ENCODE results near the gene ALS2. TPM values are rescaled to one million over a fixed set of nuclear protein-coding genes. Genes with fewer than 3 reads are reported as not detected.

The ALS2 gene
- total RNA-seq, 1 donor from 2014 or later = 37.0 TPM

- Mint-ChIP-seq H3K4me1 (peaks cover 4% of the 10 kb centered on the region), H3K36me3 (ENCODE audit: low read depth) (no peaks in the 10 kb centered on the region), H3K27me3 (ENCODE audit: low read depth) (peaks cover 9% of the 10 kb centered on the region), H3K9me3 (no peaks in the 10 kb centered on the region), H3K4me3 (no peak overlapping the region), H3K27ac (ENCODE audit: unreplicated experiment) (no peak overlapping the region)
- no peak for DNase-seq (ENCODE audit: low read depth, low spot score)
- TF ChIP-seq, protein P1, sequence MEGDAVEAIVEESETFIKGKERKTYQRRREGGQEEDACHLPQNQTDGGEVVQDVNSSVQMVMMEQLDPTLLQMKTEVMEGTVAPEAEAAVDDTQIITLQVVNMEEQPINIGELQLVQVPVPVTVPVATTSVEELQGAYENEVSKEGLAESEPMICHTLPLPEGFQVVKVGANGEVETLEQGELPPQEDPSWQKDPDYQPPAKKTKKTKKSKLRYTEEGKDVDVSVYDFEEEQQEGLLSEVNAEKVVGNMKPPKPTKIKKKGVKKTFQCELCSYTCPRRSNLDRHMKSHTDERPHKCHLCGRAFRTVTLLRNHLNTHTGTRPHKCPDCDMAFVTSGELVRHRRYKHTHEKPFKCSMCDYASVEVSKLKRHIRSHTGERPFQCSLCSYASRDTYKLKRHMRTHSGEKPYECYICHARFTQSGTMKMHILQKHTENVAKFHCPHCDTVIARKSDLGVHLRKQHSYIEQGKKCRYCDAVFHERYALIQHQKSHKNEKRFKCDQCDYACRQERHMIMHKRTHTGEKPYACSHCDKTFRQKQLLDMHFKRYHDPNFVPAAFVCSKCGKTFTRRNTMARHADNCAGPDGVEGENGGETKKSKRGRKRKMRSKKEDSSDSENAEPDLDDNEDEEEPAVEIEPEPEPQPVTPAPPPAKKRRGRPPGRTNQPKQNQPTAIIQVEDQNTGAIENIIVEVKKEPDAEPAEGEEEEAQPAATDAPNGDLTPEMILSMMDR (conservative IDR thresholded peaks at IDR 0.05) = no peak
Observed at GRCh38 chr2:201790989-201791388, 10.3 kb upstream of the ALS2 start.

- Mint-ChIP-seq H3K36me3 (ENCODE audit: low read depth) (no peaks in the 10 kb centered on the region), H3K27me3 (ENCODE audit: low read depth) (peaks cover 11% of the 10 kb centered on the region), H3K4me3 (no peak overlapping the region), H3K4me1 (no peaks in the 10 kb centered on the region), H3K9me3 (no peaks in the 10 kb centered on the region), H3K27ac (ENCODE audit: unreplicated experiment) (no peak overlapping the region)
- no peak for DNase-seq (ENCODE audit: low read depth, low spot score)
- TF ChIP-seq, protein P1 (conservative IDR thresholded peaks at IDR 0.05) = no peak
Observed at GRCh38 chr2:201790291-201790690, 9.6 kb upstream of the ALS2 start.

DNA sequence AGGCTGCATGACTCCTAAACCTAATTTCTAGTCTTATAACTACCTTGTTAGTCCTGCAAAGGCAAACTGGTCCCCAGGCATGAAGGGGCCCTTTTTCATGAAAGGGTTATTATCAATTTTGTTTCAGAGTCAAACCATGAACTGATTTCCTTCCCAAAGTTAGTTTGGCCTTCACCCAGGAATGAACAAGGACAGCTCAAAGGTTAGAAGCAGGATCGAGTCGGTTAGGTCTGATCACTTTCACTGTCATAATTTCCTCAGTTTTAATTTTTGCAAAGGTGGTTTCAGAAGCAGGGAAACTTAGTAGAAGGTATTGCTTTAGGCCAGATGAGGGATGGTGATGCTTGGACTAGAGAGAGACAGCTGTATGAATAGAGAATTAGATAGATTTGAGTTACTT lies 8.7 kb upstream of the ALS2 start:
- H3K36me3 Mint-ChIP-seq (ENCODE audit: low read depth) = no peaks in the 10 kb centered on the region
- no peaks in the 10 kb centered on the region for H3K4me1 Mint-ChIP-seq
- no peak for DNase-seq (ENCODE audit: low read depth, low spot score)
- no peaks in the 10 kb centered on the region for H3K9me3 Mint-ChIP-seq
- no peak overlapping the region for H3K27ac Mint-ChIP-seq (ENCODE audit: unreplicated experiment)
- H3K4me3 Mint-ChIP-seq = no peak overlapping the region
- TF ChIP-seq, protein P1 (conservative IDR thresholded peaks at IDR 0.05) = no peak
- peaks cover 11% of the 10 kb centered on the region for H3K27me3 Mint-ChIP-seq (ENCODE audit: low read depth)

DNA sequence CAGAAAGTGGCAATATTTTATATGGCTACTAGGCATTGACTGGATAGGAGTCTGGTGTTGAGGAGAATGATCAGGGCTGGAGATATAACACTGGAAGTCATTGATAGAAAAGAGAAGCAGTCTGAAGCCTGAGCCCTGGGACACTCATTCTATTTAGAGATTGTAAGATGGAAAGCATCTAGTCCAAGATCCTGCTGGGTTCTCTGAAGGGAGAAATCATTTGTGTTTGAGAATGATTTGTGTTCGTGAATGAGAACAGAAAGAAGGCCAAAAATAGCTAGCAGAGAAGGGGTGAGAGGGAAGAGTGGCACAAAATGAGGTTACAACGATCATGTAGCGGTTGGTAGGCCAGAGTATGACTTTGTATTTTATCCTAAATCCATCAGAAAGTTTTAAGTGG lies 7.6 kb upstream of the ALS2 start:
- no peaks in the 10 kb centered on the region for H3K9me3 Mint-ChIP-seq
- peaks cover 16% of the 10 kb centered on the region for H3K27me3 Mint-ChIP-seq (ENCODE audit: low read depth)
- TF ChIP-seq, protein P1 (conservative IDR thresholded peaks at IDR 0.05) = no peak
- H3K36me3 Mint-ChIP-seq (ENCODE audit: low read depth) = no peaks in the 10 kb centered on the region
- no peak for DNase-seq (ENCODE audit: low read depth, low spot score)
- H3K27ac Mint-ChIP-seq (ENCODE audit: unreplicated experiment) = no peak overlapping the region
- H3K4me3 Mint-ChIP-seq = no peak overlapping the region
- no peaks in the 10 kb centered on the region for H3K4me1 Mint-ChIP-seq

- no peaks in the 10 kb centered on the region for H3K9me3 Mint-ChIP-seq
- no peak overlapping the region for H3K4me3 Mint-ChIP-seq
- no peaks in the 10 kb centered on the region for H3K36me3 Mint-ChIP-seq (ENCODE audit: low read depth)
- TF ChIP-seq, protein P1 (conservative IDR thresholded peaks at IDR 0.05) = no peak
- DNase-seq (ENCODE audit: low read depth, low spot score) = no peak
- H3K27ac Mint-ChIP-seq (ENCODE audit: unreplicated experiment) = no peak overlapping the region
- peaks cover 26% of the 10 kb centered on the region for H3K27me3 Mint-ChIP-seq (ENCODE audit: low read depth)
- peaks cover 4% of the 10 kb centered on the region for H3K4me1 Mint-ChIP-seq
Observed at GRCh38 chr2:201786471-201786870, 5.7 kb upstream of the ALS2 start.

DNA sequence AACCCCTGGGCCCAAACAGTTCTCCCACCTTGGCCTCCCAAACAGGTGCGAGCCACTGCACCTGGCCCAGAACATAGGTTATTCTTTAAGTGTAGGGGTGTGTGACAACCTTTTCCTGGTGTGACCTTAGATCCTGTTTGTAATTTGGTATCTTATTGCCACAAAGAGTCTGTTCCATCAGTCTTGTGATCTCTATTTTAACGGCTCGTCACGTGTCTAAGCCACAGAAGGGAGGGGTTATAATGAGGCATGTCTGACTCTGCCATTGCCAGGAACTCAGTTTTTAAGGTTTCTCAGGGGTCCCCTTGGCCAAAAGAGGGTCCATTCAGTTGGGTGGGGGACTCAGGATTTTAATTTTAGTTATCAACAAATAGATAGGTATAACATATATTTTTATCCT lies 4.4 kb upstream of the ALS2 start:
- Mint-ChIP-seq H3K4me1 (peaks cover 14% of the 10 kb centered on the region), H3K4me3 (no peak overlapping the region), H3K27me3 (ENCODE audit: low read depth) (peaks cover 24% of the 10 kb centered on the region), H3K27ac (ENCODE audit: unreplicated experiment) (no peak overlapping the region), H3K36me3 (ENCODE audit: low read depth) (no peaks in the 10 kb centered on the region), H3K9me3 (no peaks in the 10 kb centered on the region)
- DNase-seq (ENCODE audit: low read depth, low spot score) = no peak
- TF ChIP-seq, protein P1 (conservative IDR thresholded peaks at IDR 0.05) = no peak

Data from neural crest cell (in vitro differentiated cells).